VCaP (cell line): ENCODE results near the gene TPPP.

Experiments
- H3K27ac ChIP-seq: fragments of 450-650 bp; 2 replicates; pipeline ENCODE4 v1.5.1; 2017
- TF ChIP-seq, protein P1 (sequence below): fragments of 450-650 bp; conservative IDR thresholded peaks from 2 replicates; pipeline ENCODE4 v1.5.1; 2017; ENCODE audit warnings: mild to moderate bottlenecking, moderate library complexity

Gene TPPP

DNA sequence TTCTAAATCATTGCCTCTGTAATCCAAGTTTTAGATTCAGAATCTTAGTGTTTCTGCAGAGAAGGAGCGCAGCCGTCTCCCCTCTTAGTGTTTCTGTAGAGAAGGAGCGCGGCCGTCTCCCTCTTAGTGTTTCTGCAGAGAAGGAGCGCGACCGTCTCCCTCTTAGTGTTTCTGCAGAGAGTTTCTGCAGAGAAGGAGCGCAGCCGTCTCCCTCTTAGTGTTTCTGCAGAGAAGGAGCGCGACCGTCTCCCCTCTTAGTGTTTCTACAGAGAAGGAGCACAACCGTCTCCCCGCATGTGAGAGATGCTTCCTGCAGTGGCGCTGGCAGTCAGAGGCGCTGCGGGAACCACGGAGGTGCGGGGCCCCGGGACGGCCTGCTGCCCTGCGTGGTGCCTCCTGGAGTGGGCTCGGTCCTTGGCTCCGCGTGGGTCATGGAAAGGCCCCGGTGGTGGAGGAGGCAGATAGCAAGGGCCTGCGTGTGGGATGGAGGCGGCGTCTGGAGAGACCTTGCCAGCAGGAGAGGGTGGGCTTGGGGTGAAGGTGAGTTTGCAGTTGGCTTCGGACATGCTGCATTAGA lies 70.1 kb downstream of the TPPP start:
- TF ChIP-seq, protein P1, sequence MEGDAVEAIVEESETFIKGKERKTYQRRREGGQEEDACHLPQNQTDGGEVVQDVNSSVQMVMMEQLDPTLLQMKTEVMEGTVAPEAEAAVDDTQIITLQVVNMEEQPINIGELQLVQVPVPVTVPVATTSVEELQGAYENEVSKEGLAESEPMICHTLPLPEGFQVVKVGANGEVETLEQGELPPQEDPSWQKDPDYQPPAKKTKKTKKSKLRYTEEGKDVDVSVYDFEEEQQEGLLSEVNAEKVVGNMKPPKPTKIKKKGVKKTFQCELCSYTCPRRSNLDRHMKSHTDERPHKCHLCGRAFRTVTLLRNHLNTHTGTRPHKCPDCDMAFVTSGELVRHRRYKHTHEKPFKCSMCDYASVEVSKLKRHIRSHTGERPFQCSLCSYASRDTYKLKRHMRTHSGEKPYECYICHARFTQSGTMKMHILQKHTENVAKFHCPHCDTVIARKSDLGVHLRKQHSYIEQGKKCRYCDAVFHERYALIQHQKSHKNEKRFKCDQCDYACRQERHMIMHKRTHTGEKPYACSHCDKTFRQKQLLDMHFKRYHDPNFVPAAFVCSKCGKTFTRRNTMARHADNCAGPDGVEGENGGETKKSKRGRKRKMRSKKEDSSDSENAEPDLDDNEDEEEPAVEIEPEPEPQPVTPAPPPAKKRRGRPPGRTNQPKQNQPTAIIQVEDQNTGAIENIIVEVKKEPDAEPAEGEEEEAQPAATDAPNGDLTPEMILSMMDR = no peak
- no peak overlapping the region for H3K27ac ChIP-seq

DNA sequence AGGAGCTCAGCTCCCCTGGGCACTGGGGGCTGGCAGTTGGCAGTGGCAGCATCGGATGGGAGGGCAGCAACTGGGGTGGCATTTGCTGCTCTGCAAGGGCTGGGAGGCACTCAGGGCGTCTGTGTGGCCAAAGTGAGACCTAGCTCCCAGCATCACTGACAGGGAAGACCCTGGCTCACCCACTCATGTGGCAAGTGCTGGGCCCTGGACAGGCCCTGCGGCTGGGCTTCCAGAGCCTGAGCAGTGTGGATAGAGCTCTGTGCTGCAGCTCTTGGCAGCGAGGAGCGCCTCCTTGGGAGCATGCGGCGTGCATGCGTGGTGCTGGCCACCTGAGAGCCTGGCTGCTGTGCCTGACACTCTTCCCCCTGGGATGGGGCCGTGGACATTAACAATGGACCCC lies 70.8 kb downstream of the TPPP start:
- TF ChIP-seq, protein P1 = no peak
- H3K27ac ChIP-seq = no peak overlapping the region

DNA sequence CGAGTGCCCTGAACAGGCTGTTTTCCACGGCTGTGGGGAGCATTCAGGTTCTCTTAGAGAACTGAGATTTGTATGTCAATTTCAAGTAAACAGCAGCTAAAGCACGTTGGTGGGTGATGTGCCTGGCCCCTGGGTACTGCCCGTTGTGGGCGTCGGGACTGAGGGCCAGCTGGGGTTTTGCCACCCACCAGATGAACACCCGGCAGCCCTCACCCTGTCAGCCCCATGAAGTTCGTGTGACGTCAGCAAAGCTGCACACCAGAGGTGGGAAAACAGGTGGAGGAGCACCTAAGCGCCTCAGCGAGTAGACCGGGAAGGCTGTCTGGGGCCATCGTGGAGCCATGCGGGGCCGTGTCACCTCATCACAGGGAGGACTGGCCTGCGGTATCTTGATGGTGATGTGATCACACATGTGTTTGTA lies 71.8 kb downstream of the TPPP start:
- no peak overlapping the region for H3K27ac ChIP-seq
- TF ChIP-seq, protein P1 = no peak

DNA sequence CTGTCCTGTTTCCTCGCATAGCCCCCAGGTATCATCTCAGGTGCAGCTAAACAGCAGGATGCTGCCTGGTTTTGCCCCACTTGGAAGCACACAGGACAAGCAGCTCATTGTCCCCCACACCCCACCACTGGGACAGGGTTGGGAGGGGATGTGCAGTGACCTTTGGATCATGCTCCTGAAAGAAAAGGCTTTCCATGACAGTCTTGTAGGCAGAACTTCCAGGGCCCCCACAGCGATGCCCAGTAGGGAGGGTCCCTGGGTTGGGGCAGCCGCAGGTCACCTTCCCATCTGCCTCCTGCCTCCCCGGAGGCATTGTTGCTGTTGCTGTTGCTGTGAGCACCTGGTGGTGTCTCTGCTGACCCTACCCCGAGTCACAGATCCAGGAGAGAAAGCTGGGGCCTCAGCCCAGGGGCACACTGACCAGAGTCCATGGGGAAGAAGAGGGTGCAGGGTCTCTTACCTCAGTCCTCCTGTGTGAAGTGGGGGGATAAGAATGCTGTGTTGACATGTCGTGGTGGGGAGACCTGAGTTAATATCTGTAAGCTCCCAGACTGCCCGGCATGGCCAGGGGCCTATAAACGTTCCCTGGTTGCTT lies 72.5 kb downstream of the TPPP start:
- TF ChIP-seq, protein P1 = no peak
- H3K27ac ChIP-seq = no peak overlapping the region

DNA sequence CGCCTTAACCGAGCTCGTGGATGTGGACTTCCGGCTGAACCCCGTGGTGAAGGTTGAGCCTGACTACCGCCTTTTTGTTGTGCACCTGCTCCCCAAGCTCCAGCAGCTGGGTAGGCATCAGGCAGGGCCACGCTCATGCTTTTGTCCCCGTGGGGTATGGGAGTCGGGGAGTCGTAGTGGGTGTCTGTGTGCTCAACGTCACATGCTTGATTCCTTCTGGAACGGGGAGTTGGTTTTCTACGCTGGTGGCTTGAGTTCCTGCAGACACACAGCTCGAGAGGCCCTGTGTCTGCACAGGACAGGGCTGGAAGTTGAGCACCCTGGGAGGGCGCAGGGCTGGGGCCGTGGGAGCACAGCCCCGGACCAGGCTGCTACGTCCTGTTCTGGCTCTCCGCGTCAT lies 73.0 kb downstream of the TPPP start:
- no peak overlapping the region for H3K27ac ChIP-seq

DNA sequence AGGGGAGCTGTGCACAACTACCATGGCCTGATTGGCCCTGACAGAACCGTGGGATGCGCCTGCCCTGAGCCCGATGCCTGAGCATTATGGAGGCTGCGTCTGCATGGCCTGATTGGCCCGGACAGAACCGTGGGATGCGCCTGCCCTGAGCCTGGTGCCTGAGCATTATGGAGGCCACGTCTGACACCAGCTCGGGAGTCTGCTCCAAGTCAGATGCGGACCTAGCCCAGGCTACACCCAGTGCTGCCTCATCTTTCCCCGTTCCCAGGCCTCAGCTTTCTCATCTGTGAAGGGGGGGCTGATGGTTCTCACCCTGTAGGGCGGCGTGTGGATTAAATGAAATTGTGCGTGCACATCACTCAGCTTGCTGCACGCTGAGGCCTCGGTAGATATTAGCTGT lies 73.7 kb downstream of the TPPP start:
- TF ChIP-seq, protein P1 = no peak
- H3K27ac ChIP-seq = no peak overlapping the region

More for the DNA sequence above, 73.0 kb downstream of the TPPP start:
- TF ChIP-seq, protein P1 = no peak

DNA sequence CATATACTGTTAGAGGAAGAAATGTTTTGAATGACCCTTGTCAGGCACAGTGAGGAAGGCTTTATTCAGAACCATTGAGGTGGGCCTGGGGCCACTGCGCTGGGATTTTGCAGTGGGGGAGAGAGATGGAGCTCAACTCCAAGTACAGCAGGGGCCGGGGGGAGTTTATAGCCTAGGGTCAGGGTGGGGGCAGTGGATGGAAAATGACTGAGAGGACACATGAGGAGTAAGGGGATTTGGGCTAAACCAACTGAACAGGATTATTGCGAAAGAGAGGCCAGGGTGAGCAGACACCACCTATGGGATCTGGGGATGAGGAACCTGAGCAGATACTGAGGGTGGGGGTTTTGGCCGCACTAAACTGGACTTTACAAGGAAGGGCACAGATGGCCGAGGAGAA lies 74.7 kb downstream of the TPPP start:
- TF ChIP-seq, protein P1 = no peak
- H3K27ac ChIP-seq = no peak overlapping the region
